Fibroblast of mammary gland (primary cell): ENCODE data around the gene TUBB8.
A peak's percentile ranks its signal among the peaks of the same experiment; 100 is the strongest.
"Not testable (repeated sequence)": the region's sequence is repeated elsewhere in the genome, so short reads cannot be mapped to it uniquely, and the experiment has no call there.

Experiments used
- DNase-seq: peaks from one replicate; pipeline ENCODE4 v3.0.0-alpha.2; 2010; ENCODE audit warnings: low read depth
- H3K4me3 ChIP-seq: 2 replicates; pipeline ENCODE4 v1.5.1; 2011; ENCODE audit warnings: low read depth, mild to moderate bottlenecking, low read length, moderate library complexity; ENCODE audit not compliant: control insufficient read depth
- CTCF ChIP-seq: conservative IDR thresholded peaks from 2 replicates; pipeline ENCODE4 v1.5.1; 2011; ENCODE audit warnings: low read depth, low read length, inconsistent platforms; ENCODE audit not compliant: control insufficient read depth, insufficient read depth

Gene TUBB8

GRCh38 chr10:85044-85443 lies 35.9 kb upstream of the TUBB8 start:
- H3K4me3 ChIP-seq = no peak overlapping the region
- TF ChIP-seq CTCF = no peak
- no peak for DNase-seq

- TF ChIP-seq CTCF = no peak
- no peak overlapping the region for H3K4me3 ChIP-seq
- no peak for DNase-seq
These were observed 34.9 kb upstream of the TUBB8 start for GRCh38 chr10:83930-84530.

- H3K4me3 ChIP-seq = no peak overlapping the region
- no peak for DNase-seq
- TF ChIP-seq CTCF = no peak
These were observed 31.5 kb upstream of the TUBB8 start for GRCh38 chr10:80477-81105.

GRCh38 chr10:79532-80215 lies 30.6 kb upstream of the TUBB8 start:
- no peak overlapping the region for H3K4me3 ChIP-seq
- TF ChIP-seq CTCF = no peak
- DNase-seq = no peak

- no peak for TF ChIP-seq CTCF
- DNase-seq = no peak
These were observed 29.5 kb upstream of the TUBB8 start for GRCh38 chr10:78556-78955.

GRCh38 chr10:74266-74621 lies 25.1 kb upstream of the TUBB8 start:
- DNase-seq, H3K4me3 ChIP-seq: not testable (repeated sequence)

More at GRCh38 chr10:78556-78955, 29.5 kb upstream of the TUBB8 start:
- no peak overlapping the region for H3K4me3 ChIP-seq

GRCh38 chr10:73543-74265 lies 24.6 kb upstream of the TUBB8 start:
- TF ChIP-seq CTCF = peak; percentile 53
- peak overlapping the region; percentile 45 for H3K4me3 ChIP-seq
- peak; percentile 46 for DNase-seq

GRCh38 chr10:68156-68555 lies 19.1 kb upstream of the TUBB8 start:
- not testable (repeated sequence) for H3K4me3 ChIP-seq, DNase-seq

- DNase-seq, H3K4me3 ChIP-seq: not testable (repeated sequence)
These were observed 830 bp upstream of the TUBB8 start for GRCh38 chr10:49926-50325.

- DNase-seq, H3K4me3 ChIP-seq: not testable (repeated sequence)
These were observed 1.2 kb downstream of the TUBB8 start for GRCh38 chr10:47864-48263.
